GM19438 (cell line): ENCODE measurements around the gene MRTFA.
"Not testable (repeated sequence)": the region's sequence is repeated elsewhere in the genome, so short reads cannot be mapped to it uniquely, and the experiment has no call there.

Experiments used
- ATAC-seq: cut with Tn5 transposase; IDR thresholded peaks from one replicate; pipeline ENCODE4 v1.9.1; 2021; ENCODE audit warnings: low read depth; ENCODE audit not compliant: unreplicated experiment

MRTFA gene

DNA sequence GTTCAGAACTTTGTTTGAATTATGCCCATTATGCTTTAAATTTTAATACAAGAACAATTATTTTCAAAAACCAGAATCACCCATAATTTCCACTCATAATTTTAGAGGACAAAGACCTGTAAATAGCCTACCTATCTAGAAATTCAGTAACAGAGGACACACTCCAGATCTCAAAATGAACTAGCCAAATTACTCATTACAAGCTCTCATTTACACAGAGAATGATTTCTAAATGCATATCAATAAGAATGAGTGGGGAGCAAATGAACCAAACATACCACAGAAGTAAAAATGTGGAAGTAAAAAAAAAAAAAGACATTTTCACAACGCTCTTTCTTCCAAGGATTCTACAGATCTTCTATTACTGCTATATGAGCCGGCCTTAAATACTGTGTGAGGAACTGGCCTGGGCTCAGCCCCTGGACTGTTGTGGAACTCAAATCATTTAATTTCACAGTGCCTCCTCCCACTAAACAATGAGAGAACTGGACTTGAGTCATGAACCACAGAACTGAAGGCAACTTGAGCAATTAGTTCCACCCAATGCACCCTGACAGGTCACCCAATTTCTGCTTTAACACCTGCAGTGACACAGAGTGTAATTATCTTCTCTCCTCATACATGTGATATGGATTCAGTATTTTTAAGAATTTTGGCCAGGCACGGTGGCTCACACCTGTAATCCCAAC lies 8.0 kb downstream of the MRTFA start:
- no peak for ATAC-seq

DNA sequence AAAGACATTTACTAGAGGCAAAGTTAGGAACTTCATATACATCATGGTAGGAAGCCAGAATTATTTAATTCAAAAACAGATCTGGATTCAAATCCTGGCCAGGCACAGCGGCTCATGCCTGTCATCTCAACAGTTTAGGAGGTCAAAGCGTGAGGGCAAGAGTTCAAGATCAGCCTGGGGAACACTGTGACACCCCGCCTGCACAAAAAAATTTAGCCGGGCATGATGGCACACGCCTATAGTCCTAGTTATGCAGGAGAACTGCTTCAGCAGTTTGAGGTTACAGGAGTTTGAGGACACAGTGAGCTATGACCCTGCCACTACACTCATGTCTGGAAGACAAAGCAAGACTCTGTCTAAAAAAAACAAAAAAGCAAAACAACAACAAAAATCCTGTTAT lies 8.9 kb downstream of the MRTFA start:
- no peak for ATAC-seq

DNA sequence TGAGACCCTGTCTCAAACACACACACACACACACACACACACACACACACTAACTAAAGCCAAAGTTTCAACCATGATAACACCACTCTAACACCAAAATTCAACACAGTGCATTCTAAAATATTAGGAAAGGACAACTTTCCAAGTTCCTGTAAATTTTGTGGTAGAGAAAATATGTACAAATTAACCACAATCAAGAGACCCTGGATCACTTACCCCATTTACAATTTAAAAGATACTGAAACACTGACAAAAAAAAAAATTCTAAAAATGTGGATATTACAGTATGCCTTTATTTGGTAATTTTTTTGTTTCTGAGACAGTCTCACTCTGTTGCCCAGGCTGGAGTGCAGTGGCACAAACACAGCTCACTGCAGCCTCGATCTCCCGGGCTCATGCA lies 9.7 kb downstream of the MRTFA start:
- ATAC-seq: no peak

DNA sequence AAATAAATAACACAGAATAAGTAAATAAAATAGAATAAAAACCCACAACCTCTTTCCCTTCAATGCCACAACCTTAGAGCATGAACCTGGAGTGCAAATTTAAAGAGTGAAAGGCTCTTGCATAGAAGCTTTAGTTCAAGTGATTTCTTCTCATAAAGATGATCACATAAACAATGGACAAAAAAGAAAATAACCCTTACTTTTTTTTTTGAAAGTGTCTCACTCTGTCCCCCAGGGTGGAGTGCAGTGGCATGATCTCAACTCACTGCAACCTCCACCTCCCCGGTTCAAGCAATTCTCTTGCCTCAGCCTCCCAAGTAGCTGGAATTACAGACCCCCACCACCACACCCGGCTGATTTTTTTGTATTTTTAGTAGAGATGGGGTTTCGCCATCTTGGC lies 10.7 kb downstream of the MRTFA start:
- not testable (repeated sequence) for ATAC-seq

DNA sequence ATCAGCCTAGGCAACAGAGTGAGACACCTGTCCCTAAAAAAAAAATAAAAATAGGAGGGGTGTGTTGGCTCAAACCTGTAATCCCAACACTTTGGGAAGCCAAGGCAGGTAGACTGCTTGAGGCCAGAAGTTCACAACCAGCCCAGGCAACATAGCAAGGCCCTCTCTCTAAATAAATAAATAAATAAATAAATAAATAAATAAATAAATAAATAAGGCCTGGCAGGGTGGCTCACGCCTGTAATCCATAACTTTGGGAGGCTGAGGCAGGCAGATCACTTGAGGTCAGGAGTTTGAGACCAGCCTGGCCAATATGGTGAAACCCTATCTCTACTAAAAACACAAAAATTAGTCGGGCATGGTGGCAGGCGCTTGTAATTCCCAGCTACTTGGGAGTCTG lies 11.2 kb downstream of the MRTFA start:
- ATAC-seq: not testable (repeated sequence)

DNA sequence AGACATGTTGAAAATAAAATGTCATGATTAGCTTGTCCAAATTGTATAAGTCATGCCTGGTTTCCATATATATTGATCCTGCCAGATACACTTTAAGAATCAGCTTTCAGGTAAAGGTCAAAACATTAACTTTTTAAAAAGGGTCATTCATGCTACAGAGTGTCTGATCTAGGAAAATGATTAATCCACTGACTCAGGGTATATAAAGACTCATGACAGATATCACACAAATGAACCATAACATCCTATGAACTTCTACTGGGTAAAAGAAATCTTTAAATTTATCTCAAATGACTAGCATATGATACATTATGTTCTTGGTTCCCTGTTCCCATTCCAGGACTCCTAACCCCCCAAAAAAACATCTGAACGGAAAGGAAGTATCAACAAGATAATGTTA lies 11.7 kb downstream of the MRTFA start:
- ATAC-seq: no peak

DNA sequence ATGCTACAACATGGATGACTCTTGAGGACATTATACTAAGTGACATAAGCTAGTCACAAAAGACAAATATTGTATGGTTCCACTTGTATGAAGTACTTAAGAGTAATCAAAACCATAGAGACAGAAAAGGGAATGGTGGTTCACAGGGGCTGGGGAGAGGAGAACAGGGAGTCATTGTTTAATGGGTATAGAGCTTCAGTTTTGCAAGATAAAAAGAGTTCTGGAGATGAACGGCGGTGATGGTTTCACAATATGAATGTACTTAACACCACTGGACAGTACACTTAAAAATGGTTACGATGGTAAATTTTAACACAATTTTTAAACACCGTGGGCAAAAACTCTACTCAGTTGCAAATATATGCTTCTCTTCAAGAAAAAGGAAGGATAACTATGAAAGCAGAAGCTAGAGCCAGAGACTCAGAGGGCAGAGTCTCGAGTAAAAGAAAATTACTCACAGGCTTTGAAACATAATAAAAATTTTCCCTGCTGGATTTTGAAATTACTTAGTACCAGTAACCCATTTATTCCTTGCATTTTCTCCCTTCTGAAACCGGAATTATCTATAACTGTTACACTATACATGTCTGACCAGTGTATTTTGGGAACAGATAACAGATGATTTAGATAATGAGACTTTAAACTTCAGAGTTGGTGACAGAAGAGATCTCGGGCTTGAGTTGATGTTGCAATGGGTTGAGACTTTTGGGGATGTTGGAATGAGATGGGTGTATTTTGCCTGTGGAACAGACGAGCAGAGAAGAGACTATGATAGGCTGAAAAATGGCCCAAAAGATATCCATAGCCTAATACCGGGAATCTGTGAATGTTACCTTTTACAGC lies 15.0 kb downstream of the MRTFA start:
- ATAC-seq: no peak

DNA sequence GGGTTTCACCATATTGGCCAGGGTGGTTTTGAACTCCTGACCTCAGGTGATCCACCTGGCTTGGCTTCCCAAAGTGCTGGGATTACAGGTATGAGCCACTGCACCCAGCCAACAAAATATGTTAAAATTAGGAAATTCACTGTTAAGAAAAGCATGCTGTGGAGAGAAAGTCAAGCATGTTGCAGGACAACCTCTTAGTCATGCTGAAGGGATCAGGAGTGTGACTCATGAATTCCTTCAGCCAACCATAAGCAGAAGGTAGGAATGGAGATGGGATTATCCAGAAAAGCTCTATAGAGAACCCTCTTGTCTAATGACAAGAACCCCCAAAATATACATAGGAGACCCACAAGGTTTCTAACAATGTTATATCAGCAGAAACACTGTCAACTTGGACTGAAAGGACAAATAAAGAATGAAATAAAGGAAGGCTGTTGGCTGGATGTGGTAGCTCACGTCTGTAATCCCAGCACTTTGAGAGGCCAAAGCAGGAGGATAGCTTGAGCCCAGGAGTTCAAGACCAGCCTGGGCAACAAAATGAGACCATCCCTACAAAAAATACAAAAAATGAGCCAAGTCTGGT lies 16.0 kb downstream of the MRTFA start:
- ATAC-seq: no peak

DNA sequence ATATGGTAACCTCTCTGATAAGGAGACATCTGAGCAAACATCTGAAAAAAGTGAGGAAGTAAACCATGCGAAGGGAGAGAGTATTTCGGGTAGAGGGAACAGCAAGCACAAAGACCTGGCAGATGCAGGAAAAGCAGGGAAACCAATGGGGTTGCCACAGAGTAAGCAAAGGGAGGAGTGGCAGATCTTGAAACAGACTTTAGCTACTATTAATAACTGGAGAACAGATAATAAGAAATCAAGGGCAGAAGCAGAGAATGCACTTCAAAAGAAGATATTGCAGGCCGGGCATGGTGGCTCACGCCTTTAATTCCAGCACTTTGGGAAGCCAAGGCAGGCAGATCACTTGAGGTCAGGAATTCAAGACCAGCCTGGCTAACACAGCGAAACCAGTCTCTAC lies 18.1 kb downstream of the MRTFA start:
- no peak for ATAC-seq

DNA sequence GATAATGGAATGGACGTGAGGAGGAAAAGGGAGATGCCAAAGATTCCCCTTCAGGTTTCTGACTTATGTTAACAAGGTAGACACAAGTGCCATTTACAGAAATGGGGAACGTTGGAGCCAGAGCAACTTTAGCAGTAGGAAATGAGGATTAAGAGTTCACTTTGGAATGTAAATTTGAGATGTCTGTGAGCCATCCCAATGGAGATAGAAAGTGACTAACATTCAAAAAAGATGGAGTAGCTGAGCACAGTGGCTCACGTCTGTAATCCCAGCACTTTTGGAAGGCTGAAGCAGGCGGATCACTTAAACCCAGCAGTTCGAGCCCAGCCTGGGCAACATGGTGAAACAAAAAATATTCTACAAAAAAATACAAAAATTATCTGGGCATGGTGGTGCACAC lies 19.9 kb downstream of the MRTFA start:
- ATAC-seq: no peak

DNA sequence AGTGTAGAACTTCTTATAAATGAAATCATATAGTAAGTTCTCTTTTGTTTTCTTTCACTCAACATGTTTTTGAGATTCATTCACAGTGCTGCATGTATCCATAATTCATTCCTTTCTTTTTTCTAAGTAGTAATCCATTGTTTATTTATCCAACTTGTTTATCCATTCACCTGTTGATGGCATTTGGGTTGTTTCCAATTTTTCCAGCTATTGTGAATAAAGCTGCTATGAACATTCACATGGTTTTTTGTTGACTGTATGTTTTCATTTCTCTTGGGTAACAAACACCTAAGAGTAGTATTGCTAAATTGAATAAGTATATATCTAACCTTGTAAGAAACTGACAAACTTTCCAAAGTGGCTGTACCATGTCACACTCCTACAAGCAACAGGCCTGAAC lies 23.5 kb downstream of the MRTFA start:
- ATAC-seq: no peak

DNA sequence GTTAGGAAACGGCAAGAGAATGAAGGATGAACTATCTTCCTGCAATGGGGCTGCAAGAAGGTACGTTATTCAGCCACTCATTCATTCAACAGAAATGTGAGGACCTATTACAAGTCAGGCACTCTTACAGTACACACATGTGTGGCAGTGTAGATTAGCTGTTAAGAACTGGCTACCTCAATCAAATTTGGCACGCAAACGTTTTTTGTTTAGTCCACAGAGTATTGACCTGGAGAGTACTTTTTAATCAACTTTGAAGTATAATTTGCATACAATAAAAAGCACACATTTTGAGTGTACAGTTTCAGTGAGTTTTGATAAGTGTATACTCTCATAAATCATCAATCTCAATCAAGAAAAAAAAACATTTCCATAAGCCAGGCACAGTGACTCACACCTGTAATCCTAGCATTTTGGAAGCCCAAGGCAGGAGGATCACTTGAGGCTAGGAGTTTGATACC lies 24.2 kb downstream of the MRTFA start:
- no peak for ATAC-seq

DNA sequence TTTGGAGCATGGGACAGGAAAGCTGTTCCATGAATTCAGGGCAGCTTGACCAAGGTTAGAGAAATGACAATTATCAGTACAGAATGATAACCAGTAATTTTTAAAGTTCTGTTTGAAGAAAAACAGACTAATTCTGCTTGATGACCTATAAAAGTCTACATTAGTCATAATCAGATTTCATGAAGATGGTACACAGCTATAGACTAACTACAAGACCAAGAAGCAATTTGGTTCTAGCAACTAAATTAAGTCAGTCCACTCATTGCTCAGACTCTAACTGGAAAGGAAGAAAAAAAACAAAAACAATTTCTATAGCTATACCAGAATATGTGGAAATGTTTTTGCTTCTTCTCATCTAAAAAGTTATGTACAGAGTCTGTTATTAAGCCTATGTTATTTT lies 24.9 kb downstream of the MRTFA start:
- no peak for ATAC-seq

DNA sequence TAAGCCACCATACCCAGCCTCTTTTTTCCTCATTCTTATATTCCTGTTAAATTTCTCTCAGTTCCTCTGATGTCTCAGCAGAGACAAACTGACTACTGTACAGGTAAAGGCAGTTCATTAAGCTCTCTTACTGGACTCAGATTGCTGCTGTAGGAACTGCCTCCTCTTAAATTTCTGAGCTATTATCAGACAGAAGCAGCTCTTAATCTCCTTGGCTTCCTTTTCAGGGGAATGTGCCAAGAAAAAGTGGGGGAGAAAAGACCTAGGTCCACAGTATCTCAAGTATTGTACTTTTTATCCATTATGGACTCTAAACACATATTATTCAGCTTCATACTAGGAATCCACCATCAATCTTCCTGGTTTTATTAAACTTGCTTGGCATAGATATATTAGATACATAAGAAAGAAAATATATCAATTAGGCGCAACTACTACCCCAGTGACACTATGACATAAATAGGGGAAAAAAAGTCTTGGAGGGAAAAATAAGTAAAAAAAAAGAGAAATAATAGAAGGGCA lies 26.1 kb downstream of the MRTFA start:
- no peak for ATAC-seq

DNA sequence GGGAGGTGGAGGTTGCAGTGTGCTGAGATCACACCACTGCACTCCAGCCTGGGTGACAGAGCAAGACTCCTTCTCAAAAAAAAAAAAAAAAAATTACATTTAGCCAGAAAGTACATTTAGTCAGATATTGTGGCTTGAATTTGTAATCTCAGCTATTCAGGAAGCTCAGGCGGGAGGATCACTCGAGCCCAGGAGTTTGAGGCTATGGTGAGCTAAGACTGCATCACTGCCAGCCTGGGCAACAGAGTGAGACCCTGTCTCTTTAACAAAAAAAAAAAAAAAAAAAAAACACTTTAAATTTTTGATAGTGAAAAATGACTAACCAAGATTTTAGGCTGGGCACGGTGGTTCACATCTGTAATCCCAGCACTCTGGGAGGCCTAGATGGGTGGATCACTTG lies 27.3 kb downstream of the MRTFA start:
- ATAC-seq: no peak

DNA sequence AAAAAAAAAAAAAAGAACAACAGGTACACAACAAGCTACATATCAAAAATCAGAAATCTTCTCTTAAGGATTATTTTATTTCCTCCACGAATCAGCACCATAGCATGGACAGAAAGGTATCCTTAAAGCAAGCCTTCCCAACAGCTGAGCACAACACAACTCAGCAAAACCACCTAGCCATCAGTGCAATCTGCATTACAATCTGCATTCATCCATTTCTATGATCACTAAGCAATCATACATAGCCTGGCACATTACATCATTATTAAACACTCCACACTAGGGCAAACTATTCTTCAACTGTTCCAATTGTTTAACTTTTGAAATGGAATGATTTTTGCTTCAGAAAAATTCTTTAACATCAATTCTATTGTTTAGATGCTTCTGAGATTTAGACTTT lies 29.0 kb downstream of the MRTFA start:
- ATAC-seq: no peak

DNA sequence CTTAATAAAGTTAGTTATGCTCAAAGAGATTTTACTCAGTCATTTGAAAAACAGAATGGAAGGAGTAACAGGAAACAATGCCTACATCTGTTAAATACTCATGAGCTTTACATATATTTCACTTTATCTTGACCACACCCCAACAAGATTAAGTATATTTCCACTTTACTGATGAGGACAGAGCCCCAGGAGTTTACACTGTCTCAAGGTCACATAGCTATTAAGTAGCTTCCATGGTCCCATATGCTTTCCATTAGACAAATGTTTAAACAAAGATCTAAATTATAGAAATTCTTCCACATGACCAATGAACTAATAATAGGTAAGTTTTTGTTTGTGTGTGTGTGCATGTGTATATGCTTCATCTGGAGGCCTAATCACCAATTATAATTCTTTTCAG lies 30.2 kb downstream of the MRTFA start:
- no peak for ATAC-seq

DNA sequence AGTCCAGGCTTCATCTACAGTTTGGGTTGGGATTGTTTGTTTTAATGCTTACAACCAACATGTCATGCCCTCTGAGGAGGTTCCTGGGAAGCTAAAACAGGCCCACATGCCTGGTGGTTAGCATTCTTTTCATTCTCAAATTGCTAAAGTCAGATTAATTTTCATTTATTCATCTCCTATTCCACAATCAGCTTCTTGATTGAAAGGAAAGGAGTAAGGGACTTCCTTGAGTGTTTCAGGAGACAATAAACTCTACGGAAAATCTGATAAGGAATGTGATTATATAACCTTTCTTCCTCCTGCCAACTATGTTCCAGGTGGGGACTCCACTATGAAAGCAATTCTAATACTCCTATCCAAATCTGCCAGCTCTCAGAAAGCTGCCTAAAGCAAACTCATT lies 30.8 kb downstream of the MRTFA start:
- no peak for ATAC-seq

DNA sequence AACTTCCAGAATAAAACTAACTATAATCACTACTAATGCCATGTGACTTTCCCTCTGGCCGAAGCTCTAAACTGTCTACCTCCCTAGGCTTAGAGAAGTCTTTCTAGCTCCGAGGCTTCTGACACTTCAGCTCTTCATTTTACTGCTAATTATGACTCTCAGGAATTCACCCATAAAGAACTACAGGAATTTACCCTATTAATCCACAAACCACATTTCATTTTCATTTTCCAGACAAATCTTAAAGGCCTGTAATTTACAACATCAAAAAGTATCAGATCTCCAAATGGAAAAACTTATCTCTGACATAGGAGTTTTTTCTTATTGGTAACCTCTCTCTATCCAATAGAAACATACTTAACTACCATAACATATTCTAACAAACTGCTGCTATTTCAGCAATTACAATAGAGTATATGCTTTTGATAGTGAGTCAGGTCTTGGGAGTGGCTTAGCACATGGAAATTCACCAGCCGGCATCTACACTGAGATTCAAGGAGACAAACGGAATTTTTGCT lies 33.4 kb downstream of the MRTFA start:
- ATAC-seq: no peak

DNA sequence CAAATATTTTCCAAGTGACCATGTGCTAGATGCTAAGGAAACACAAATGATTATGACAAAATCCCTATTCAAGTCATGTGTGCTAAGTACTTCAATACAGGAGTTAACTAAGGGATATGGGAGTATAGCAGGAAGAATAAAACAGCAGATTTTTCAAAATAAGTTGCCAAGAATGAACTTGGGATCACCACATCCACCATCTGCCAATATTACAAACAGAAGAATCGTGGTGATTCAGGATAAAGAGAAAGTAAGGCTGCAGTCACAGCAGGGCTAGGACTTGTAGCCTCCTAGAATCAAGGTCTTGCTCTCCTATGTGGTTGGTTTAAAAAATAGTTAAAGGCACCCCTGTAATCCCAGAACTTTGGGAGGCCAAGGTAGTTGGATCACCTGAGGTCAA lies 34.3 kb downstream of the MRTFA start:
- ATAC-seq: no peak

DNA sequence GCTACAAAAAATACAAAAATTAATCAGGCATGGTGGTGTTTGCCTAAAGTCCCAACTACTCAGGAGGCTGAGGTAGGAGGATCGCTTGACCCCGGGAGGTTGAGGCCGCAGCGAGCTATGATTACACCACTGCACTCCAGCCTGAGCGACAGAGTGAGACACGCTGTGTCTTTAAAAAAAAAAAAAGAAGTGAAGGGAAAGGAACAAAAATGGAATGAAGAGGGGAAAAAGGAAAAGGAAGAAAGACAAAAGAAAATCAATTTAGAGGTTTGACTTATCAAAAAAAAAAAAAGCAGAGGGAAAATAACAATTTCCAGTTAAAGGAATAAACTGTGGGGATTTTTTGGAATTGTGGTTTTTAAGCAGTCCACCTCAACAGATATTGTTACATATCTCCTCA lies 36.8 kb downstream of the MRTFA start:
- no peak for ATAC-seq
